Calu3 (cell line): ENCODE results near the gene SULF2. TPM values are rescaled to one million over a fixed set of nuclear protein-coding genes. Genes with fewer than 3 reads are reported as not detected.

Experiments used
- BruUV-seq: library from RNA; stranded (reverse); fragments of 400-500 nt; replicated peaks from 2 replicates; lab custom pipeline; 2021; lab: Mats Ljungman, UMichigan
- CTCF ChIA-PET: fragments of 300-600 bp; sonication (Branson Sonifier 250); formaldehyde crosslinking; loops from one replicate; lab custom pipeline; 2022; ENCODE audit warnings: antibody characterized with exemption; lab: Charles Lee
- DNase-seq: peaks from one replicate; pipeline ENCODE4 v3.0.0; 2022
- H3K27ac Mint-ChIP-seq: one replicate; pipeline ENCODE4 v1.8.0; 2022; ENCODE audit warnings: mixed read lengths; ENCODE audit not compliant: unreplicated experiment
- H3K27me3 Mint-ChIP-seq: one replicate; pipeline ENCODE4 v1.8.0; 2022; ENCODE audit warnings: mixed read lengths; ENCODE audit not compliant: unreplicated experiment
- H3K36me3 Mint-ChIP-seq: one replicate; pipeline ENCODE4 v1.8.0; 2022; ENCODE audit warnings: mild to moderate bottlenecking, moderate library complexity, mixed read lengths; ENCODE audit not compliant: insufficient read depth, unreplicated experiment
- H3K4me1 Mint-ChIP-seq: one replicate; pipeline ENCODE4 v1.8.0; 2022; ENCODE audit warnings: mild to moderate bottlenecking, low read depth, mixed read lengths; ENCODE audit not compliant: unreplicated experiment
- H3K4me3 Mint-ChIP-seq: one replicate; pipeline ENCODE4 v1.8.0; 2022; ENCODE audit warnings: mild to moderate bottlenecking, low read depth, moderate library complexity, mixed read lengths; ENCODE audit not compliant: unreplicated experiment
- H3K9me3 Mint-ChIP-seq: one replicate; pipeline ENCODE4 v1.8.0; 2022; ENCODE audit warnings: low read depth, mixed read lengths; ENCODE audit not compliant: unreplicated experiment
- intact Hi-C: fragments of 100-400 bp; cut with micrococcal nuclease; formaldehyde crosslinking; loops from one replicate; pipeline ENCODE4 v1.10.0; 2022; ENCODE audit not compliant: unreplicated experiment
- total RNA-seq: library from RNA; stranded (reverse); gene quantifications from 2 replicates; pipeline ENCODE4 v1.2.3, GENCODE V29; 2022
- TF ChIP-seq, protein P1 (sequence below): fragments of 200-600 bp; IDR thresholded peaks from one replicate; pipeline ENCODE4 v1.8.0; 2022; ENCODE audit warnings: antibody characterized with exemption; ENCODE audit not compliant: unreplicated experiment

SULF2 gene
- total RNA-seq, 1 experiment from 2014 or later, result 112 TPM

DNA sequence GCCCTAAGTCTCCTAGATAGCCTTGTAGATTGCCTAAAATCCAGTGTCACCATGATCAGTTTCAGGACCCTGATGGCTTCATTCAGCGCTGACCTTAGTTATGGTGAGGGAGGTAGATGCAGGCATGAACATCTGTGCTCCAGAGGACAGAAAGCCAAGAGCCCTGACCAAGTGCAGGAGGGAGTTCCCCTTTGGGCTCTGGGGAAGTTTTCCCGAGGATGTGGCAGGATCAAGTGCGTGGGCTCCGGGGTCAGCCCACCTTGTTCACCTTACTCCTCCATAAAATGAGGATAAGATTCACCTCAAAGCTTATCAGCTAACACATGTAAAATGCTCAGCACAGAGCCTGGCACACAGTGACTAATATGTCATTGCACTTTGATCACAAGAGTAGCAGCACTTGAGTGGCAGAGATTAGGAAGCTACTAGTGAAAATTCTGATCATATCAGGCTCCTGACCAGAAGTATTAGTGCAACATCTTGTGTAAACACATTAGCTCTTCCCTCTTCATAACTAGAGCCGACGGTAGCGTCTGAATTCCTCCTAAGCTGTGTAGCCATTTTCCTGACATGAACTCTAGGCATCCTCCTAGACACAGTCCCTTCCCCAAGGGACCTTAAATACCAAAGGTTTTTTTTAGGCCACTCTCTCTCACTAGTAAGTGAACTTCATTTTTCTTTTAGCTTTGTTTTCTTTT, 125.2 kb downstream of the SULF2 start:
- H3K4me3 Mint-ChIP-seq, result no peak overlapping the region
- no peaks in the 10 kb centered on the region for H3K27me3 Mint-ChIP-seq
- H3K27ac Mint-ChIP-seq, result no peak overlapping the region
- CTCF ChIA-PET, result interaction anchor here (1.0 kb wide), 1 partner anchor 27 kb away, joined by 3 read pairs; no protein-coding TSS in a partner anchor
- peaks cover 8% of the 10 kb centered on the region for H3K4me1 Mint-ChIP-seq
- peaks cover 63% of the 10 kb centered on the region for H3K36me3 Mint-ChIP-seq
- H3K9me3 Mint-ChIP-seq, result no peaks in the 10 kb centered on the region
- no TSS peak for BruUV-seq
- intact Hi-C loops, result loop anchor here (5.0 kb wide), 2 partner anchors 637 to 962 kb away; no protein-coding TSS in a partner anchor
- TF ChIP-seq, protein P1, sequence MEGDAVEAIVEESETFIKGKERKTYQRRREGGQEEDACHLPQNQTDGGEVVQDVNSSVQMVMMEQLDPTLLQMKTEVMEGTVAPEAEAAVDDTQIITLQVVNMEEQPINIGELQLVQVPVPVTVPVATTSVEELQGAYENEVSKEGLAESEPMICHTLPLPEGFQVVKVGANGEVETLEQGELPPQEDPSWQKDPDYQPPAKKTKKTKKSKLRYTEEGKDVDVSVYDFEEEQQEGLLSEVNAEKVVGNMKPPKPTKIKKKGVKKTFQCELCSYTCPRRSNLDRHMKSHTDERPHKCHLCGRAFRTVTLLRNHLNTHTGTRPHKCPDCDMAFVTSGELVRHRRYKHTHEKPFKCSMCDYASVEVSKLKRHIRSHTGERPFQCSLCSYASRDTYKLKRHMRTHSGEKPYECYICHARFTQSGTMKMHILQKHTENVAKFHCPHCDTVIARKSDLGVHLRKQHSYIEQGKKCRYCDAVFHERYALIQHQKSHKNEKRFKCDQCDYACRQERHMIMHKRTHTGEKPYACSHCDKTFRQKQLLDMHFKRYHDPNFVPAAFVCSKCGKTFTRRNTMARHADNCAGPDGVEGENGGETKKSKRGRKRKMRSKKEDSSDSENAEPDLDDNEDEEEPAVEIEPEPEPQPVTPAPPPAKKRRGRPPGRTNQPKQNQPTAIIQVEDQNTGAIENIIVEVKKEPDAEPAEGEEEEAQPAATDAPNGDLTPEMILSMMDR, result no peak
- DNase-seq, result no peak

DNA sequence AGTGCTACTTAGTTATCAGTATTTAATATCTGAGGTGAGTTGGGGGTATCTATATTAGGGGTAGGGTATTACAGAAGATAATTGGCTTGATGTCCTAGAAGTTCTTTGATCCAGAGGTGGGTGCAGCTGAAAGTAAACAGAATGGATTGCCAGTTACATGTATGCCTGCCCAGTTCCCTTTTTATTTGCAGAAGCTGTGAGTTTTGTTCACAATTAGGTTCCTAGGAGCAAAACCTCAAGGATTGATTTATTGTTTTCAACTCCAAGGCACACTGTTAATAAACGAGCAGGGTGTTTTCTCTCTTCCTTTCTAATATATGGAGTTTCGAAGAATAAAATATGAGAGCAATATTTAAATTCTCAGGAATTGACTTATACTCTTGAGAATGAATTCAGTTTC, 129.0 kb downstream of the SULF2 start:
- CTCF ChIA-PET, result no interaction called here
- no peaks in the 10 kb centered on the region for H3K9me3 Mint-ChIP-seq
- no peaks in the 10 kb centered on the region for H3K27me3 Mint-ChIP-seq
- no peak for DNase-seq
- no TSS peak for BruUV-seq
- intact Hi-C loops, result no loop called here
- peaks cover 69% of the 10 kb centered on the region for H3K36me3 Mint-ChIP-seq
- no peak overlapping the region for H3K27ac Mint-ChIP-seq
- H3K4me1 Mint-ChIP-seq, result no peaks in the 10 kb centered on the region
- TF ChIP-seq, protein P1, result no peak
- H3K4me3 Mint-ChIP-seq, result no peak overlapping the region

DNA sequence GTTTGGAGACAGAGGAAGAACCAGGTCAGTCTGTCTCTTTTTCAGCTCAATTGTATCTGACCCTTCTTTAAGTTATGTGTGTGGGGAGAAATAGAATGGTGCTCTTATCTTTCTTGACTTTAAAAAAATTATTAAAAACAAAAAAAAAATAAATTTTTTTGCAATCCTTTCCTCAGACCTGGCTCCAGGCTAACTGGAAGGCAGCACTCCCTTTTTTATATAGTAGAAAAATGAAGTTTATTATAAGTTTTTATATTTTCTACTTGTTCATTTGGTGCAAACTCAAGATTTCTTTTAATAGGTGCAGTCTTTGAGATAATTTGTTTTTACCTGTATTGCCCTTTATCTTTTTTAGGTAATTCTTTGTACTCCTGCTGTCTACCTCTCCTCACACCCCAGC, 129.6 kb downstream of the SULF2 start:
- Mint-ChIP-seq H3K27me3 (no peaks in the 10 kb centered on the region), H3K9me3 (no peaks in the 10 kb centered on the region), H3K4me1 (no peaks in the 10 kb centered on the region), H3K4me3 (no peak overlapping the region), H3K36me3 (peaks cover 71% of the 10 kb centered on the region), H3K27ac (no peak overlapping the region)
- TF ChIP-seq, protein P1, result no peak
- intact Hi-C loops, result no loop called here
- BruUV-seq, result no TSS peak
- CTCF ChIA-PET, result no interaction called here
- DNase-seq, result no peak

DNA sequence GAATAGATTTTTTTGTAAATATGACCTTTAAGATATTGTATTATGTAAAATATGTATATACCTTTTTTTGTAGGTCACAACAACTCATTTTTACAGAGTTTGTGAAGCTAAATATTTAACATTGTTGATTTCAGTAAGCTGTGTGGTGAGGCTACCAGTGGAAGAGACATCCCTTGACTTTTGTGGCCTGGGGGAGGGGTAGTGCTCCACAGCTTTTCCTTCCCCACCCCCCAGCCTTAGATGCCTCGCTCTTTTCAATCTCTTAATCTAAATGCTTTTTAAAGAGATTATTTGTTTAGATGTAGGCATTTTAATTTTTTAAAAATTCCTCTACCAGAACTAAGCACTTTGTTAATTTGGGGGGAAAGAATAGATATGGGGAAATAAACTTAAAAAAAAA, 130.9 kb downstream of the SULF2 start:
- no peak for DNase-seq
- H3K27ac Mint-ChIP-seq, result no peak overlapping the region
- no peaks in the 10 kb centered on the region for H3K4me1 Mint-ChIP-seq
- no peaks in the 10 kb centered on the region for H3K9me3 Mint-ChIP-seq
- no TSS peak for BruUV-seq
- H3K36me3 Mint-ChIP-seq, result peaks cover 67% of the 10 kb centered on the region
- H3K4me3 Mint-ChIP-seq, result no peak overlapping the region
- TF ChIP-seq, protein P1, result no peak
- intact Hi-C loops, result no loop called here
- no peaks in the 10 kb centered on the region for H3K27me3 Mint-ChIP-seq
- CTCF ChIA-PET, result interaction anchor here (0.6 kb wide), 1 partner anchor 16 kb away, joined by 3 read pairs; no protein-coding TSS in a partner anchor
